ENCODE measurements around the gene S100A3.

- TF ChIP-seq EZH2phosphoT487 (IDR thresholded peaks at IDR 0.05; ENCODE audit: low read depth) = no peak
- peak; percentile 94 for TF ChIP-seq CTCF (IDR thresholded peaks at IDR 0.05; ENCODE audit: low read depth, low read length)
Observed at GRCh38 chr1:153509729-153510354, 39.2 kb downstream of the S100A3 start.
